DOHH2 (cell line): Measurements from ENCODE around the gene MAD2L1BP.
"Not testable (repeated sequence)": the region's sequence is repeated elsewhere in the genome, so short reads cannot be mapped to it uniquely, and the experiment has no call there.

ENCODE experiments used
- H3F3A ChIP-seq: fragments of 200-600 bp; sonication (generic), shearing (Covaris generic); 2 replicates; pipeline ENCODE4 v1.6.0; 2016; ENCODE audit warnings: antibody characterized with exemption, mild to moderate bottlenecking; ENCODE audit not compliant: control insufficient read depth, insufficient read depth
- H3K27ac ChIP-seq: fragments of 200-600 bp; sonication (generic); 2 replicates; pipeline ENCODE4 v1.5.1; 2014; ENCODE audit warnings: low read depth, mild to moderate bottlenecking, low read length, moderate library complexity
- H3K27me3 ChIP-seq: fragments of 200-600 bp; sonication (generic); 2 replicates; pipeline ENCODE4 v1.6.1; 2014; ENCODE audit warnings: mild to moderate bottlenecking, low read length, mixed read lengths; ENCODE audit not compliant: control insufficient read depth
- H3K36me3 ChIP-seq: fragments of 200-600 bp; sonication (generic); 2 replicates; pipeline ENCODE4 v1.6.1; 2014; ENCODE audit warnings: mild to moderate bottlenecking, low read length, moderate library complexity, mixed read lengths; ENCODE audit not compliant: control insufficient read depth
- H3K4me1 ChIP-seq: fragments of 200-600 bp; sonication (generic); 2 replicates; pipeline ENCODE4 v1.6.1; 2014; ENCODE audit warnings: mild to moderate bottlenecking, low read length, mixed read lengths; ENCODE audit not compliant: control insufficient read depth
- H3K4me2 ChIP-seq: fragments of 200-600 bp; sonication (generic); 2 replicates; pipeline ENCODE4 v1.6.0; 2014; ENCODE audit warnings: mild to moderate bottlenecking, low read length, moderate library complexity
- H3K4me3 ChIP-seq: fragments of 200-600 bp; sonication (generic); 2 replicates; pipeline ENCODE4 v1.5.1; 2014; ENCODE audit warnings: mild to moderate bottlenecking, low read length, mixed read lengths
- H3K79me2 ChIP-seq: fragments of 200-600 bp; sonication (generic); 2 replicates; pipeline ENCODE4 v1.6.1; 2014; ENCODE audit warnings: mild to moderate bottlenecking, low read length, mixed read lengths; ENCODE audit not compliant: control insufficient read depth
- H3K9me2 ChIP-seq: fragments of 200-600 bp; sonication (generic); replicated peaks from 2 replicates; pipeline ENCODE4 v1.6.1; 2014; ENCODE audit warnings: mild to moderate bottlenecking, low read length, mixed read lengths; ENCODE audit not compliant: control insufficient read depth
- H3K9me3 ChIP-seq: fragments of 200-600 bp; sonication (generic); 2 replicates; pipeline ENCODE4 v1.6.1; 2014; ENCODE audit warnings: antibody characterized with exemption, low read length, mixed read lengths; ENCODE audit not compliant: control insufficient read depth, insufficient read depth
- H4K20me1 ChIP-seq: fragments of 200-600 bp; sonication (generic); 2 replicates; pipeline ENCODE4 v1.6.0; 2014; ENCODE audit warnings: low read depth, mild to moderate bottlenecking, antibody characterized with exemption, low read length, moderate library complexity; ENCODE audit not compliant: control insufficient read depth, insufficient read depth
- CTCF ChIP-seq: fragments of 200-600 bp; sonication (generic); IDR thresholded peaks from one replicate; pipeline ENCODE4 v1.5.1; 2014; ENCODE audit warnings: antibody characterized with exemption, mild to moderate bottlenecking, low read depth, low read length; ENCODE audit not compliant: poor library complexity, severe bottlenecking
- EZH2phosphoT487 ChIP-seq: fragments of 200-600 bp; sonication (generic); IDR thresholded peaks from 2 replicates; pipeline ENCODE4 v1.6.1; 2017; ENCODE audit warnings: borderline replicate concordance, mild to moderate bottlenecking, antibody characterized with exemption, low read length, moderate library complexity, mixed read lengths

The MAD2L1BP gene

DNA sequence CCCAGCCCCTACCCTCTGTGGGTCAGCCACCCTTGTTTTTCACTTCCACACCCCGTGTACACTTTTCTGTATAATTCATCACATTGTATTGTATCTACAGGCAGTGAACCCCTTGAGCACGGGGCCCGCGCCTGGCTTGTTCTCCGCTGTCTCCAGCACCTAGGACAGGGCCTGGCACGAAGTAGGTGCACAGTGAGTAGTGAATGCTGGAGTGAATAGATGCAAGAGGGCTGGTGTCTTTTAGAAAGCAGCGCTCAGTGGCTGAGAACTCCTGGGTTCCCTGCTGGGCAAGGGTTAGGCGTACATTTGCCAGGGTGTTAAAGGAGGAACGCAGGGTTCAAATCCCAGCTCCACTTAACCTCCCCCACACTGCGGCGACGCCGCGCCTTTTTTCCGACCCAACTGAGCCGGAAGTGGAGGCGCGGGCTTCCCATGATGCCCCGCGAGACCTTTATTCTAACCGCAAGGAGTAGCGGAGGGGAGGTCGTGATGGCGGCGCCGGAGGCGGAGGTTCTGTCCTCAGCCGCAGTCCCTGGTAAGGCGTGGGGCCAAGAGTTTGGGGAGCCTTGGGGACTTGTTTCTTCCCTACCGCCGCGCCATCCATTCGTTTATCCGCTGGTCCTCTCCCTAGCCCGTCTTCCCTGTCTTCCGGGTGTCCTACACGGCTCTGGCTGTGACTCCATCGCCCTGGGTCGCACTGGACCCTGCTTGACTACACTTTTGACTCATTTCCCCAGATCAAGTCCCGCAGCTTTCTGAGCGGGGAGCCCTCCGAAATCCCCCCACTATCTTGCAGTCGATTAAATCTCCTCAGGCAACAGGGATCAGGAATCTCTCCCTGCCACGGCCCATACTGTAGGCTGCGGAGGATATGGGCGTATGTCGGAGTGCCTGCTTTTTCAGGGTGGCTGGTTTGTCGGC, at the start of gene MAD2L1BP:
Gene MAD2L1BP, plus strand, starts transcription at position 454 of the 921 bp plus-strand sequence. Its CDS starts 36 bp downstream, at position 490.
- Histone ChIP-seq H3K4me1 (peaks cover 46% of the 10 kb centered on the region), H3K9me3 (no peaks in the 10 kb centered on the region), H3K79me2 (peaks cover 55% of the 10 kb centered on the region), H3K9me2 (no peaks in the 10 kb centered on the region), H3K4me2 (peak within 1 kb of the TSS; percentile 89), H3K36me3 (peaks cover 47% of the 10 kb centered on the region), H3K4me3 (peak within 1 kb of the TSS; percentile 98), H4K20me1 (no peaks in the 10 kb centered on the region), H3K27ac (peak within 1 kb of the TSS; percentile 60), H3K27me3 (no peaks in the 10 kb centered on the region), H3F3A (peaks cover 16% of the 10 kb centered on the region)
- TF ChIP-seq CTCF (no peak), EZH2phosphoT487 (no peak)

- peaks cover 72% of the 10 kb centered on the region for H3K79me2 ChIP-seq
- H4K20me1 ChIP-seq = no peaks in the 10 kb centered on the region
- H3K4me1 ChIP-seq = no peaks in the 10 kb centered on the region
- peaks cover 98% of the 10 kb centered on the region for H3K36me3 ChIP-seq
- H3K9me2 ChIP-seq = no peaks in the 10 kb centered on the region
- no peak overlapping the region for H3K4me3 ChIP-seq
- no peaks in the 10 kb centered on the region for H3F3A ChIP-seq
- no peak overlapping the region for H3K4me2 ChIP-seq
- H3K27me3 ChIP-seq = no peaks in the 10 kb centered on the region
- TF ChIP-seq EZH2phosphoT487 = no peak
- TF ChIP-seq CTCF = no peak
- H3K9me3 ChIP-seq = no peaks in the 10 kb centered on the region
- H3K27ac ChIP-seq = no peak overlapping the region
These were observed 47.4 kb upstream of the MAD2L1BP start for GRCh38 chr6:43588194-43588593.

DNA sequence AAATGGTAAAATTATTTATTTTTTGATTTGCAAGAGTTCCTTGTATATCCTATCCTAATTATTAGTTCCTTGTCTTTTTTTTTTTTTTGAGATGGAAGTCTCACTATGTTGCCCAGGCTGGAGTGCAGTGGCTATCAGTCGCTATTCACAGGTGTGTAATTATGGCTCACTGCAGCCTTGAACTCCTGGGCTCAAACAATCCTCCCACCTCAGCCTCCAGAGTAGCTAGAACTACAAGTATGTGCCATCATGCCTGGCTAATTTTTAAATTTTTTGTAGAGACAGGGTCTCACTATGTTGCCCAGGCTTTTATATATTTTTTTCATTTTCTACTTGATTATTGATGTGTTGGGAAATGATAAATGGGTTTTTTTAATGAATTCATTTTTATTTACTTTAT, 46.1 kb upstream of the MAD2L1BP start:
- H3K9me3 ChIP-seq, H3K4me2 ChIP-seq, H3K4me1 ChIP-seq, H3K27me3 ChIP-seq, H3F3A ChIP-seq, H3K4me3 ChIP-seq, H3K9me2 ChIP-seq, H3K27ac ChIP-seq, H4K20me1 ChIP-seq: not testable (repeated sequence)
- peaks cover 98% of the 10 kb centered on the region for H3K36me3 ChIP-seq
- peaks cover 64% of the 10 kb centered on the region for H3K79me2 ChIP-seq

DNA sequence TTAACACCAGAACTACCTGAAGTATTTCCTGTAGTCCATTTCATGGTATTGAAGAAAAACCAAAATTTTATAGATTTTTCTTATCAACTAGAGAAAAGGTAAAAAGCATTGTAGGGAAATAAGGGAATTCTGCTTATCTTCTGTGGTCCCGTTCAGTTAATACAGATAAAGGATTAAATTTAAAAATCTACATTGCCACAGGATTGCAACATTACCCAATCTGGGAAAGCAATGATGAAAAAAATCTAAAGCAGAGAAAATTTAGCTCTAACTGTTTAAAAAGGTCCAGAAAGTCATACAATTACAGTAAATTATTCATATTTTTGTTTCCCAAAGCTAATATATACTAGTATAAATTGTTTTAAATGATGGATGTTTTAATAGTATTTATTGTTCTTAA, 41.7 kb upstream of the MAD2L1BP start:
- Histone ChIP-seq H3K27me3 (no peaks in the 10 kb centered on the region), H3K79me2 (peaks cover 40% of the 10 kb centered on the region), H4K20me1 (no peaks in the 10 kb centered on the region), H3K4me2 (no peak overlapping the region), H3K27ac (no peak overlapping the region), H3K9me3 (no peaks in the 10 kb centered on the region), H3K4me1 (no peaks in the 10 kb centered on the region), H3K36me3 (peaks cover 80% of the 10 kb centered on the region), H3F3A (peaks cover 5% of the 10 kb centered on the region; the same call in 1 of the 2 replicates), H3K9me2 (no peaks in the 10 kb centered on the region), H3K4me3 (no peak overlapping the region)
- no peak for TF ChIP-seq EZH2phosphoT487
- TF ChIP-seq CTCF = no peak
